ENCODE results near the gene DNAJB8. TPM values are rescaled to one million over a fixed set of nuclear protein-coding genes. Genes with fewer than 3 reads are reported as not detected.

Gene DNAJB8
- total RNA-seq, 1 donor: not detected

DNA sequence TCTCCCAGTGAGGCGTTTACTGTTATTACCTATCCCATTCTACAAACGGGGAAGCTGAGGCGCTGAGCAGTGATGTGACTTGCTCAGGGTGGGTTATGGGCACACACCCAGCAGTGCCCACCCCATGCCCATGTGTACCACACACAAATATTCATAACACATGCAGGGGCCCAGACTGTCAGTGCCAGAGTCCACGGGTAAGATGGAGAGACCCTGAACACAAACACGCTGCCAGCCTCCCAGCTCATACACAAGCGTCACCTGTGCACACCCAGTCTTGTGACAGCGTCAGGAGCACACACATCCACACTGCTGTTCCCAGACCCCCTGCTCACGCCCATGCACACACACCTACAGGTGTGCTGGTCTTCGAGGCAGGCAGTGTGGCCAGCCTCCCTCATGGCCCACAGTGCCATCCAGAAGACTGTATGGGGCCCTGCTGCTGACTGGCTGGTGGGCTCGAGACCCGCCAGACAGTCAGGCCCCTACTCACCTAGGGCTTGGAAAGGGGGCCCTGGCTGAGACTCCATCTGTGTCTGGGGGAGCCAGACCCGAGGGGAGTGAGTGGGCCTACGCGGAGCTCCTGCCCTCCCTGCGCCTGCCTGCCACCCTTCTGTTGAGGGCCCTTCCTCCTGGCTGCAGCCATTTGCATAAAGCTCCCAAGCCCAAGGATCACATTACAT, 39.4 kb downstream of the DNAJB8 start:
- H3K27me3 ChIP-seq (ENCODE audit: insufficient read depth, low read length): peaks cover 10% of the 10 kb centered on the region
- H3K4me3 ChIP-seq (ENCODE audit: low read length): no peak overlapping the region
- peaks cover 6% of the 10 kb centered on the region for H3K4me1 ChIP-seq (ENCODE audit: insufficient read depth, low read length)
- no peaks in the 10 kb centered on the region for H3K9me3 ChIP-seq (ENCODE audit: low read depth, low read length)

DNA sequence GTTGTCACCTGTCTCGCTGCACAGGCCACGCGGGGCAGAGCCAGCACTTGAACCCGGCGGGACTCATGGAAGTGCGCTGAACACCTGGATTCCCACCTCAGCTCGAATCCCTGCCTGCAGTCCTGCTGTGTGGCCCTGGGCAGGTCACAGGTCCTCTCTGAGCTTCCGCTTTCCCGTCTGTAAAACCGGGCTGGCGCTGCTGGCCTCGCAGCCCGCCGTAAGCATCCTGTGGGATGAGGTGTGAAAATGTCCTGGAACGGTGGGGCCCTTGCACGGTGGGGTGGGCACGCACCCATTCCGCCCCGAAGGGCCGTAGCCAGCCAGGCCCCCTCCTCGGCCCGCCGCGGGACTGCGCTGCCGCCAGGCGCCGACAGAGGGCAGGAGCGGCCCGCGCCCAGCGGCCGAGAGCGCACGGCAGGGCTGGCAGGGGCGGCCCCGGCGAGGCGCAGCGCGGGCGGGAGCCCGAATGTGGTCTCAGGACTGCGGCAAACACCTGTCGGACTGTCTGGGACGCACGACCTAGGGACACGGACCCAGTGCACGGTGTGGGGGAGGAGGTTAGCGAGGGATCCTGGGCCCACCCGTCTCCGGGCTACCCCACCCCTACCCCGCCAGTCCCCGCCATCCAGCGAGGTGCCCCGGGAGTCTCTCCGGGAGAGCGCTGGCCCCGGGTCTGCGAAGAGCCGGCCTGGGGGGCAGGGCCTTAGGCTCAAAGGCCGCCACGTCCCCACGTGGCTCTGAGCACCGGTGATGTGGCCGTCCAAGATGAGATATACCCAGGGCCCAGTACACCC, 40.4 kb downstream of the DNAJB8 start:
- no peaks in the 10 kb centered on the region for H3K9me3 ChIP-seq (ENCODE audit: low read depth, low read length)
- H3K4me1 ChIP-seq (ENCODE audit: insufficient read depth, low read length): peaks cover 6% of the 10 kb centered on the region
- H3K4me3 ChIP-seq (ENCODE audit: low read length): no peak overlapping the region
- peaks cover under 1% of the 10 kb centered on the region for H3K27me3 ChIP-seq (ENCODE audit: insufficient read depth, low read length)

DNA sequence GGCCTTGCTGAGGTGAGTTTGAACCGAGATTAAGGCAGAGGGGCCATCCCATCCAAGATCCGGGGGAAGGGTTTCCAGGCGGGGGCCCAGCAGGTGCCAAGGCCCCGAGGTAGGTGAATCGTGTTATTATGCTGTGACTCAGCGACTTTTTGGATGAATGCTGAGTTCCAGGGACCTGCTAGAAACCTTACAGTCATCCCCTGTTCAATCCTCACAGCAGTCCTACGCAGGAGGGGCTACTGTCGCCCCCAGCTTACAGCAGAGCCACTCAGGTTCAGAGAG, 40.9 kb downstream of the DNAJB8 start:
- H3K27me3 ChIP-seq (ENCODE audit: insufficient read depth, low read length): no peaks in the 10 kb centered on the region
- H3K4me1 ChIP-seq (ENCODE audit: insufficient read depth, low read length): peaks cover 6% of the 10 kb centered on the region
- no peak overlapping the region for H3K4me3 ChIP-seq (ENCODE audit: low read length)
- H3K9me3 ChIP-seq (ENCODE audit: low read depth, low read length): no peaks in the 10 kb centered on the region

DNA sequence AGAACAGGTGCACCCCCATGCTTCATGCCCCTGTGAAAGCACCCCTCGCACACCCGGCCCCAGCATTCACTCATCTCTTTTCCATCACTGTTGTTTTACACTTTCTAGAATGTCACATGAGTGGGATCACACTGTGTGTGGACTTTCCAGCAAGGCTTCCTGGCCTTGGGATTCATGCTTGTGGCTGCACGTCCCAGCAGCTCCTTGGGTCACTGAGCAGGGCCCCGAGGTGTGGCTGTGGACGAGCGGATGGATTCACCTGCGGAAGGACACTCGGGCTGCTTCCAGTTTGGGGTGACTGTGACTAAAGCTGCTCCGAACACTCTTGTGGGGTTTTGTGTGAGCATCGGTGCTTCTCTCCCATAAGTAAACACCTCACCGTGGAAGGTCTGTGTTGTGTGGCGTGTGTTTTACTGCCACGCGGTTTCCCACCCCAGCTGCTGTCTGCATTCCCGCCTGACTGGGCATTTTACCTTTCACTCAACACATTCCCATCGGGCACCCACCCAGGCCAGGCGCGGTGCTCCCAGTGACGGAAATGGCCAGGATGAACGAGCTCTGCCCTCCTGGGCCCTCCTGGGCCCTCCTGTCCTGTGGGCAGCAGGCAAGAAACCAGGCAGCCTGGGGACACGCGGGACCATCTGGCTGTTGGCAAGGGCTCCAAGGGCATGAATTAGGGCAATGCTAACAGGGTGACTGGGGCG, 41.4 kb downstream of the DNAJB8 start:
- Histone ChIP-seq H3K27me3 (ENCODE audit: insufficient read depth, low read length) (no peaks in the 10 kb centered on the region), H3K4me3 (ENCODE audit: low read length) (no peak overlapping the region), H3K4me1 (ENCODE audit: insufficient read depth, low read length) (peaks cover 6% of the 10 kb centered on the region), H3K9me3 (ENCODE audit: low read depth, low read length) (no peaks in the 10 kb centered on the region)

DNA sequence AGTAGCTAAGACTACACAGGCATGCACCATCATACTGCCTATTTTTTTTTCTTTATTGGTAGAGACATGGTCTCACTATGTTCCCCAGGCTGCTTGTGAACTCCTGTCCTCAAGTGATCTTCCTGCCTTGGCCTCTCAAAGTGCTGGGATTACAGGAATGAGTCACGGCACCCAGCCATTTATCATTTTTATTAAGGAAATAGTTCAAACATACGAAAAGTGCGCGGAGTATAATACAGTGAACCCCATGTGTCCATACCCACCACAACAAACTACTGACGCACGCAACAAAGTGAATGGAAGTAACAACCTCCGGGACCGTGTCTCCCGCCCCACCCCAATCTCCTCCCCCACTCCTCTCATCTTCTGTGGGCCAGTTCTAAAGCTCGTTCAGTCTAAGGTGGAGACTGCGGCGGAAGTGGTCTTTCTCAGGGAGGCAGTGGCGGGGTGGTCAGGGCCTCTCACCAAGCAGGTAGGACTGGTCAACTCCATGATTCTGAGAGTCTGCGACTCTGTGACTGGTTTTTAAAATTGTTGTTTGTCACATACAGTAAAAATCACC, 42.1 kb downstream of the DNAJB8 start:
- peaks cover 6% of the 10 kb centered on the region for H3K4me1 ChIP-seq (ENCODE audit: insufficient read depth, low read length)
- no peaks in the 10 kb centered on the region for H3K27me3 ChIP-seq (ENCODE audit: insufficient read depth, low read length)
- no peak overlapping the region for H3K4me3 ChIP-seq (ENCODE audit: low read length)
- no peaks in the 10 kb centered on the region for H3K9me3 ChIP-seq (ENCODE audit: low read depth, low read length)

- Histone ChIP-seq H3K4me3 (ENCODE audit: low read length) (no peak overlapping the region), H3K27me3 (ENCODE audit: insufficient read depth, low read length) (no peaks in the 10 kb centered on the region), H3K4me1 (ENCODE audit: insufficient read depth, low read length) (peaks cover 6% of the 10 kb centered on the region), H3K9me3 (ENCODE audit: low read depth, low read length) (no peaks in the 10 kb centered on the region)
Measured at GRCh38 chr3:128423525-128424147, 43.1 kb downstream of the DNAJB8 start.

DNA sequence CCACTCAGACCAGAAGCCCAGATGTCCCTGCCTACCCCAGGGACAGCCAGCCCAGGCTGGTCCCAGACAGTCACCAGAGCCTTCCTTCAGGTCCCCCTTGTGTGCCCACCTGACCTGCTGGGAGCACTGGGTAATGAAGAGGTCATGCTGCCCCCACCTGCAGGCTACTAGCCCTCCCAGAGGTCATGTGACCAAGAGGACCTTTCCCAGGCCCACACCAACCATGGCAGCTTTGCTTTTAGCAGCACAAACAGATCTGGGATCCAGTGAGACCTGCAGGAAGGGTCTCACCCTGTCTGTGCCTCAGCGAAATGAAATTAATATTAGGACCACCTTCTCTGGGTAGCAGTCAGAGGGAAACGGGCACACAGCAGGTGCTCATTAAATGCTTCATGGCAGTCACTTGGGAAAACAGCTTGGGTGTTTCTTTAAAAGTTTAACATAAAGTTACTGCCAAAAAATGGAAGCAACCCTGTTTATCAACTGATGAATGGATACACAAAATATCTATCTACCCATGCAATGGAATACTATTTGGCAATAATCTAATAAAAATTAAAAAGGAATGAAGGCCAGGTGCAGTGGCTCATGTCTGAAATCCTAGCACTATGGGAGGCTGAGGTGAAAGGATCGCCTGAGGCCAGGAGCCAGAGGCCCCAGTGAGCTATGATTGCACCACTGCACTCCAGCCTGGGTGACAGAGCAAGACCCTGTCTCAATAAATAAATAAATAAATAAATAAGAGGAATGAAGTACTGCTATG, 43.7 kb downstream of the DNAJB8 start:
- H3K9me3 ChIP-seq (ENCODE audit: low read depth, low read length): no peaks in the 10 kb centered on the region
- no peak overlapping the region for H3K4me3 ChIP-seq (ENCODE audit: low read length)
- peaks cover 6% of the 10 kb centered on the region for H3K4me1 ChIP-seq (ENCODE audit: insufficient read depth, low read length)
- H3K27me3 ChIP-seq (ENCODE audit: insufficient read depth, low read length): no peaks in the 10 kb centered on the region

DNA sequence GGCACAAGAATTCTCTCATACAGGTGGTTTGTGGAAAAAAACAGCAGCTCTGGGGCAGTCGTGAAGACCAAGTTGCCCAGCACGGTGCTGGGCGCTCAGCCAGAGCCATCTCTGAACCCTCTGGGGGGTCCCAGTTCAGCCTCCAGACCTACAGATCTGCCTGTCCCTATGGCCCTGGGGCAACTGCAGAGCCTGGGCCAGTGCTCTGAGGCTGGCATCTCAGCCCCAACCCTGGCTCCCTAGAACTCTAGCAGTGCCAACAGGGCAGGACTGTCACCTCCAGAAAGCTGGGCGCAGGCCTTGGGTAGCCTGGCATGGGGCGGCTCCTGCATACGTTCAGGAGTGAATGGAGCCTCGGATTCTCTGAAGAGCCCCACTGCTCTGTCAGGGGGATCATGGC, 44.7 kb downstream of the DNAJB8 start:
- no peaks in the 10 kb centered on the region for H3K9me3 ChIP-seq (ENCODE audit: low read depth, low read length)
- H3K4me1 ChIP-seq (ENCODE audit: insufficient read depth, low read length): peaks cover 13% of the 10 kb centered on the region
- no peak overlapping the region for H3K4me3 ChIP-seq (ENCODE audit: low read length)
- no peaks in the 10 kb centered on the region for H3K27me3 ChIP-seq (ENCODE audit: insufficient read depth, low read length)

DNA sequence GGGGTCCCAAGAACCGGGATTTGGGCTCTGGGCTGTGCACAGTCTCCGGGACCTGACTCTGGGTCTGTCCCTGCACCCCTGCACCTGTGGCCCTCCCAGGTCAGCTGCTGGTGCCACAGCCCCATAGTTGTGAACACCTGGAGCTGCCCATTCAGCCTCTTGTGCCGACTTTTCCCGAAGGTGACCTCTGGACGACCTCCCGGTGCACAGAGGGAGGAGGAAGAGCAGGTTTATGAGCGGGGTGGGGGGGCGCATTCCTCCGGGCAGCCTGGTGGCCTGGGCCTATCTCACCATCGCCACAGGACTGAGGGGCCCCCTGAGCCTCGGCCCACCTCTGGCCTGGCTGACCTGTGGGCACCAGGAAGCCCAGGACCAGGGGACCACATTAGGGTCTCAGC, 45.3 kb downstream of the DNAJB8 start:
- H3K27me3 ChIP-seq (ENCODE audit: insufficient read depth, low read length): no peaks in the 10 kb centered on the region
- peaks cover 17% of the 10 kb centered on the region for H3K4me1 ChIP-seq (ENCODE audit: insufficient read depth, low read length)
- H3K9me3 ChIP-seq (ENCODE audit: low read depth, low read length): no peaks in the 10 kb centered on the region
- H3K4me3 ChIP-seq (ENCODE audit: low read length): no peak overlapping the region

GRCh38 chr3:128420720-128421438, 45.8 kb downstream of the DNAJB8 start:
- H3K9me3 ChIP-seq (ENCODE audit: low read depth, low read length): no peaks in the 10 kb centered on the region

DNA sequence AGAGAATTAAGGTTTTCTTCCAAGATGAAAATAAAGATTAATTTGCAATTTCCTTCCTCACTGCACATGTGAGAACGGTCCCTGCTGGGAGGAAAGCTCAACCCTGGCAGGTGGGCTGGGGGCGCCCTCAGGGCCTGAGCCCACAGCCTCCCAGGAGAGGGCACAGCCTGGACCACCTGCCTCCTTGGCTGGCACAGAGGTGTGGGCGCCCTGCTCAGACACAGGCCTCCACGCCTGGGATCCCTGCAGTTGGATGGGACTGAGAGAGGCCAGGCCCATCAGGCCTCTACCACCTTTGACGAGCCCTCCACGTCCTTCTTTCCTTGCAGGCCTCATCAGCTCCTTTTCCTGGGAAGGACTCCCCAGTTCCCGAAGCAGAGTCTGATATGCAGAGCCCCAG, 46.4 kb downstream of the DNAJB8 start:
- no peaks in the 10 kb centered on the region for H3K27me3 ChIP-seq (ENCODE audit: insufficient read depth, low read length)
- H3K9me3 ChIP-seq (ENCODE audit: low read depth, low read length): no peaks in the 10 kb centered on the region
- peaks cover 23% of the 10 kb centered on the region for H3K4me1 ChIP-seq (ENCODE audit: insufficient read depth, low read length)
- H3K4me3 ChIP-seq (ENCODE audit: low read length): no peak overlapping the region

More at GRCh38 chr3:128420720-128421438, 45.8 kb downstream of the DNAJB8 start:
- Histone ChIP-seq H3K4me1 (ENCODE audit: insufficient read depth, low read length) (peaks cover 17% of the 10 kb centered on the region), H3K4me3 (ENCODE audit: low read length) (no peak overlapping the region), H3K27me3 (ENCODE audit: insufficient read depth, low read length) (no peaks in the 10 kb centered on the region)

GRCh38 chr3:128419311-128419710, 47.4 kb downstream of the DNAJB8 start:
- H3K4me3 ChIP-seq (ENCODE audit: low read length): no peak overlapping the region
- H3K9me3 ChIP-seq (ENCODE audit: low read depth, low read length): no peaks in the 10 kb centered on the region
- H3K27me3 ChIP-seq (ENCODE audit: insufficient read depth, low read length): no peaks in the 10 kb centered on the region
- peaks cover 26% of the 10 kb centered on the region for H3K4me1 ChIP-seq (ENCODE audit: insufficient read depth, low read length)

DNA sequence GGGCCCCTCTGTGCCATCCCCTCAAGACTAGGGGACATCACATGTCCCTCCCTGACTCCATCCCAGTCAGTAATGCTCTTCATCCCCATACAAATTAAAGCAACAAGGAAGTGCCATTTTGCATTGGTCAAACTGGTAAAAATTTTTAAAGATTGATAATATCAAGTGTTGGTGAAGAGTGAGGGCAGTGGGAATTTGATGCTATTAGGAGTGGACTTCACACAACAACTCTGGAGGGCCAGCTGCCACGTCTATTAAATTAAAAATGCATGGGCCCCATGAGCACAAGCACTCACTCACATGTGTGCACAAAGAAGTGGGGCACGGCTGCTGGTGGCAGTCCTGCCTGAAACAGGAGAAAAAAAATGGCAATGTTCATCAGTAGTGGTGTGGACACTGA, 47.8 kb downstream of the DNAJB8 start:
- no peak overlapping the region for H3K4me3 ChIP-seq (ENCODE audit: low read length)
- H3K9me3 ChIP-seq (ENCODE audit: low read depth, low read length): no peaks in the 10 kb centered on the region
- no peaks in the 10 kb centered on the region for H3K27me3 ChIP-seq (ENCODE audit: insufficient read depth, low read length)
- H3K4me1 ChIP-seq (ENCODE audit: insufficient read depth, low read length): peaks cover 26% of the 10 kb centered on the region

Measured in mononuclear cell (primary cell).